Ishikawa (cell line): Measurements from ENCODE around the gene ADCY2.

Source experiments
- REST ChIP-seq: IDR thresholded peaks from 2 replicates; pipeline ENCODE4 v1.6.1; 2012; ENCODE audit warnings: low read depth, mild to moderate bottlenecking
- TCF12 ChIP-seq: IDR thresholded peaks from 2 replicates; pipeline ENCODE4 v1.6.1; 2012; ENCODE audit warnings: low read depth
- TEAD4 ChIP-seq: IDR thresholded peaks from 2 replicates; pipeline ENCODE4 v1.6.1; 2012

DNA sequence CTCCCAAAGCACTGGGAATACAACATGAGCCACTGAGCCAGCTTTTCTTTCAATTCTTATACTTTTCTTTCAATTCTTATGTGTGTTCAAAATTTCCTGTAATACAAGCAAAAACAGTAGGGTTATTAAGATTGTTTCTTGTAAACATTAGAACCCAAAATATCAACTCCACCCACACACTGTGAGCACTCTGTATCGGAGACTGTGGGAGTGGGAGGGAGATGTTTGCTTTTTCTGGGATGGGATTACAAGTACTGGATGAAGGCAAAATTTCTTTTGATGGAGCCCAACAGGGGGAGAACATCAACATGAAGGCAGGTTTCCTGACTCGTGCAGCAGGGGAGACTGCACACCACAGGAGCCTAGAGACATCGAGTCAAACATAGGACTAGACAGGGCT, 459.7 kb downstream of the ADCY2 start:
- TF ChIP-seq TCF12: no peak
- TF ChIP-seq REST: no peak
- no peak for TF ChIP-seq TEAD4
